ENCODE measurements around the gene CDKAL1.

CDKAL1 gene

GRCh38 chr6:20939161-20939775 is 405.0 kb downstream of the CDKAL1 start:
- DNase-seq = no peak

- DNase-seq = no peak
Measured at GRCh38 chr6:20943040-20943627, 408.9 kb downstream of the CDKAL1 start.

- DNase-seq = no peak
Measured at GRCh38 chr6:20943922-20944321, 409.7 kb downstream of the CDKAL1 start.

- DNase-seq = no peak
Measured at GRCh38 chr6:20946022-20946421, 411.8 kb downstream of the CDKAL1 start.

GRCh38 chr6:20946890-20947289 is 412.6 kb downstream of the CDKAL1 start:
- DNase-seq = no peak

GRCh38 chr6:20947977-20948376 is 413.7 kb downstream of the CDKAL1 start:
- no peak for DNase-seq

- no peak for DNase-seq
Measured at GRCh38 chr6:20948556-20948955, 414.3 kb downstream of the CDKAL1 start.

GRCh38 chr6:20949138-20949537 is 414.9 kb downstream of the CDKAL1 start:
- no peak for DNase-seq

- no peak for DNase-seq
Measured at GRCh38 chr6:20952699-20953474, 418.6 kb downstream of the CDKAL1 start.

GRCh38 chr6:20954315-20954714 is 420.1 kb downstream of the CDKAL1 start:
- DNase-seq = no peak

- no peak for DNase-seq
Measured at GRCh38 chr6:20955131-20955530, 420.9 kb downstream of the CDKAL1 start.

GRCh38 chr6:20955751-20956150 is 421.5 kb downstream of the CDKAL1 start:
- DNase-seq = no peak

- no peak for DNase-seq
Measured at GRCh38 chr6:20960067-20960466, 425.8 kb downstream of the CDKAL1 start.

- DNase-seq = no peak
Measured at GRCh38 chr6:20965276-20965675, 431.0 kb downstream of the CDKAL1 start.

- no peak for DNase-seq
Measured at GRCh38 chr6:20965915-20966314, 431.7 kb downstream of the CDKAL1 start.

GRCh38 chr6:20969551-20969950 is 435.3 kb downstream of the CDKAL1 start:
- DNase-seq = no peak

GRCh38 chr6:20976391-20976918 is 442.2 kb downstream of the CDKAL1 start:
- no peak for DNase-seq

GRCh38 chr6:20978151-20978614 is 443.9 kb downstream of the CDKAL1 start:
- no peak for DNase-seq

- no peak for DNase-seq
Measured at GRCh38 chr6:20979076-20979475, 444.8 kb downstream of the CDKAL1 start.

GRCh38 chr6:20983961-20984360 is 449.7 kb downstream of the CDKAL1 start:
- no peak for DNase-seq

GRCh38 chr6:20985821-20986220 is 451.6 kb downstream of the CDKAL1 start:
- no peak for DNase-seq

GRCh38 chr6:20991910-20992309 is 457.7 kb downstream of the CDKAL1 start:
- DNase-seq = no peak

- DNase-seq = no peak
Measured at GRCh38 chr6:20996099-20996498, 461.8 kb downstream of the CDKAL1 start.

Data from GDM1 (cell line).